ENCODE data around the gene NKG7.
"Not testable (repeated sequence)": the region's sequence is repeated elsewhere in the genome, so short reads cannot be mapped to it uniquely, and the experiment has no call there.

DNA sequence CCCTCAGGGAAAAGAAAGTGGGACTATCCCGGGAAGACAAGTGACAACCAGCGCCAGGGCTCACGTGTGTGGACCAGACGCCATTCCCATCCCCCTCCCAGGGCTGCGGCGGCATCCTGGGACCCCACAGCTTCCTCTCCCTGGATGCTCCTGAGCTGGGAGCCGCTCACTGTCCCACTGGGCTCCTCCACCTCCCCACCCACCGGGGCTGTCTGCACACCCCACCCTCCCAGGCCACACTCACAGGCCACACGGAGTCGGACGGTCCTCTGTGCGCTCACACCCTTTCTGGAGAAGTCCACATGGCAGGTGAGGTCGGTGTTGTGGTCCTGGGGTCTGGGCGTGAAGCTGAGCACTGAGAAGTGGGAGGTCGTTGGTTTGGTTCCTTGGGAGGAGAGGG is 44.0 kb upstream of the NKG7 start:
- TF ChIP-seq, protein P1, sequence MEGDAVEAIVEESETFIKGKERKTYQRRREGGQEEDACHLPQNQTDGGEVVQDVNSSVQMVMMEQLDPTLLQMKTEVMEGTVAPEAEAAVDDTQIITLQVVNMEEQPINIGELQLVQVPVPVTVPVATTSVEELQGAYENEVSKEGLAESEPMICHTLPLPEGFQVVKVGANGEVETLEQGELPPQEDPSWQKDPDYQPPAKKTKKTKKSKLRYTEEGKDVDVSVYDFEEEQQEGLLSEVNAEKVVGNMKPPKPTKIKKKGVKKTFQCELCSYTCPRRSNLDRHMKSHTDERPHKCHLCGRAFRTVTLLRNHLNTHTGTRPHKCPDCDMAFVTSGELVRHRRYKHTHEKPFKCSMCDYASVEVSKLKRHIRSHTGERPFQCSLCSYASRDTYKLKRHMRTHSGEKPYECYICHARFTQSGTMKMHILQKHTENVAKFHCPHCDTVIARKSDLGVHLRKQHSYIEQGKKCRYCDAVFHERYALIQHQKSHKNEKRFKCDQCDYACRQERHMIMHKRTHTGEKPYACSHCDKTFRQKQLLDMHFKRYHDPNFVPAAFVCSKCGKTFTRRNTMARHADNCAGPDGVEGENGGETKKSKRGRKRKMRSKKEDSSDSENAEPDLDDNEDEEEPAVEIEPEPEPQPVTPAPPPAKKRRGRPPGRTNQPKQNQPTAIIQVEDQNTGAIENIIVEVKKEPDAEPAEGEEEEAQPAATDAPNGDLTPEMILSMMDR (IDR thresholded peaks at IDR 0.05): not testable (repeated sequence)
- TF ChIP-seq POLR2A, POLR2AphosphoS5, EP300 (IDR thresholded peaks at IDR 0.05): not testable (repeated sequence)

All from suprapubic skin (tissue), 4 donors.